22Rv1 (cell line): ENCODE measurements around the gene LAMTOR4.

ENCODE experiments used
- ZFX ChIP-seq: fragments of 450-650 bp; IDR thresholded peaks from 2 replicates; pipeline ENCODE4 v1.6.1; 2017; ENCODE audit warnings: antibody characterized with exemption, borderline replicate concordance
- TF ChIP-seq, protein P1 (sequence below): fragments of 450-650 bp; IDR thresholded peaks from 2 replicates; pipeline ENCODE4 v1.5.1; 2017; ENCODE audit warnings: mild to moderate bottlenecking

- TF ChIP-seq, protein P1, sequence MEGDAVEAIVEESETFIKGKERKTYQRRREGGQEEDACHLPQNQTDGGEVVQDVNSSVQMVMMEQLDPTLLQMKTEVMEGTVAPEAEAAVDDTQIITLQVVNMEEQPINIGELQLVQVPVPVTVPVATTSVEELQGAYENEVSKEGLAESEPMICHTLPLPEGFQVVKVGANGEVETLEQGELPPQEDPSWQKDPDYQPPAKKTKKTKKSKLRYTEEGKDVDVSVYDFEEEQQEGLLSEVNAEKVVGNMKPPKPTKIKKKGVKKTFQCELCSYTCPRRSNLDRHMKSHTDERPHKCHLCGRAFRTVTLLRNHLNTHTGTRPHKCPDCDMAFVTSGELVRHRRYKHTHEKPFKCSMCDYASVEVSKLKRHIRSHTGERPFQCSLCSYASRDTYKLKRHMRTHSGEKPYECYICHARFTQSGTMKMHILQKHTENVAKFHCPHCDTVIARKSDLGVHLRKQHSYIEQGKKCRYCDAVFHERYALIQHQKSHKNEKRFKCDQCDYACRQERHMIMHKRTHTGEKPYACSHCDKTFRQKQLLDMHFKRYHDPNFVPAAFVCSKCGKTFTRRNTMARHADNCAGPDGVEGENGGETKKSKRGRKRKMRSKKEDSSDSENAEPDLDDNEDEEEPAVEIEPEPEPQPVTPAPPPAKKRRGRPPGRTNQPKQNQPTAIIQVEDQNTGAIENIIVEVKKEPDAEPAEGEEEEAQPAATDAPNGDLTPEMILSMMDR, result no peak
- TF ChIP-seq ZFX, result no peak
These were observed 28.0 kb upstream of the LAMTOR4 start for GRCh38 chr7:100120733-100121036.
